ENCODE measurements around the gene ATP1B1.
"Not testable (repeated sequence)": the region's sequence is repeated elsewhere in the genome, so short reads cannot be mapped to it uniquely, and the experiment has no call there.

Gene ATP1B1

GRCh38 chr1:169117014-169117413, 10.5 kb downstream of the ATP1B1 start:
- DNase-seq: no peak

- no peak for DNase-seq
These were observed 11.1 kb downstream of the ATP1B1 start for GRCh38 chr1:169117599-169117998.

DNA sequence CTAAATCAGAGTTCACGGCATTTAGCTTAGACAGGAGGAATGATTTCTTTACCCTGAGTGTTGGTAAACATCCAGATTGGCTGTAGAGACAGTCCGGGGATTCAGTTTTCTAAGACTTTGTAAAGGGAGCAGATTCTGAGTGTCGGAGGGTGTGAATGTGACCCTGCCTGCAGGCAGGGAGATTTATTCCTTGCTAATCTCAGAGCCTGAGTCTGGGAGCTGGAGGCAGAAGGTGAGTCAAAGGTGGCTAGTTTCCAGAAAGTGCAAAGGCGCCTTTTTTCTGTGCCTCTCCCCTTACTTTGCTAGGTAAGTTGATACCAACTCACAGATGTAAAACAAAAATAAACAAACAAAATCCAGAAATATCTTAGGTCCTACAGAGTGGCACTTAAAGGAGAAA, 11.7 kb downstream of the ATP1B1 start:
- no peak for DNase-seq

DNA sequence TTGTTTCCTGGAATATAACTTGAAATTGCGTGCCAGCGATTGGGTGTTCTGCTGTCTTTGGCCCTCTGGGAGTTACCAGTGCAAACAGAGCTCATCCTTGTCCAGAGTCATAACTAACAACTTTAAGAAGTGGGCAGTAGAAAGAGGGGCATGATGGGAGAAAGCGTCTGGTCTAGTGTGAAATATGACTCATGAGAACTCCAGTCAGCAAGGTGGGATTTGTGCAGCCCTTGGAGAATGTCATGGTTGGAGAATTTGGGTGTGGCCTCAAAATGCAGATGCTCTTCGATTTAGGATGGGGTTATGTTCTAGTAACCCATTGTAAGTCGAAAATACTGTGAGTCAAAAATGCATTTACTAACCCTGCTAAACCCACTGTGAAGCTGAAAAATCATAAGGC, 12.9 kb downstream of the ATP1B1 start:
- no peak for DNase-seq

- DNase-seq: no peak
These were observed 13.6 kb downstream of the ATP1B1 start for GRCh38 chr1:169120066-169120465.

- DNase-seq: no peak
These were observed 14.8 kb downstream of the ATP1B1 start for GRCh38 chr1:169121146-169121923.

DNA sequence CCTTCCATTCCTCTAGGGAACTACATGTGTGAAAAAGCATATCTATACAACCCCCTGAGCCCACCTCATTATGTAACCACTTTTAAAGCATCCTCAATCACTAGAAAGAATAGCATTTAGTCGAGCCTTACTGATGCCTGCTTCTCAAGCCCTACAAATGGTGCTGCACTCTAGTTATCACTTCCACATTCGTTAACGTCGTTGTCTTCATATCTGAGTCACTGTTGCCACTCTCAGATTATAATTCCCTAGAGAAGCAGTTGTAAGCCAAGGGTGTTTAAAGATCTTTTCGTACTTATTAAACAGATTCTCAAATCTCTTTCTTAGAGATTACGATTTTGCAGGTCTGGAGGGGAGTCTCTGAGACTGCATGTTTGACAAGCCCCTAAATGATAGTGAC, 16.5 kb downstream of the ATP1B1 start:
- no peak for DNase-seq

- DNase-seq: no peak
These were observed 18.0 kb downstream of the ATP1B1 start for GRCh38 chr1:169124459-169124858.

GRCh38 chr1:169125597-169125996, 19.1 kb downstream of the ATP1B1 start:
- not testable (repeated sequence) for DNase-seq

DNA sequence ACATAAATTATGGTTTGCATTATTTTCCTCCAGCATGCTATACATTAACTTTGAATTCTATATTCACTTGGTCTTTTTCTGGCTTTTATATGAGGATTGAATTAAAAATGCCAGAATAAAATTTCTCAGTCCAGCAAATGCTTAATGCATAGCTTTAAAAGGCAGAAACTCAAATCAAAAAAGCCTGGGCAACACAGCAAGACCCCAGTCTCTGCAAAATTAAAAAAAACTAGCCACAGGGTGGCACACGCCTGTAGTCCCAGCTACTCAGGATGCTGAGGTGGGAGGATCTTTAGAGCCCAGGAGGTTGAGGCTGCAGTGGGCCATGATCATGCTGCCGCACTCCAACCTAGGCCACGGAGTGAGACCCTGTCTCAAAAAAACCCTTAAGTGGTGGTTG, 19.8 kb downstream of the ATP1B1 start:
- DNase-seq: no peak

- no peak for DNase-seq
These were observed 20.8 kb downstream of the ATP1B1 start for GRCh38 chr1:169127305-169127704.

DNA sequence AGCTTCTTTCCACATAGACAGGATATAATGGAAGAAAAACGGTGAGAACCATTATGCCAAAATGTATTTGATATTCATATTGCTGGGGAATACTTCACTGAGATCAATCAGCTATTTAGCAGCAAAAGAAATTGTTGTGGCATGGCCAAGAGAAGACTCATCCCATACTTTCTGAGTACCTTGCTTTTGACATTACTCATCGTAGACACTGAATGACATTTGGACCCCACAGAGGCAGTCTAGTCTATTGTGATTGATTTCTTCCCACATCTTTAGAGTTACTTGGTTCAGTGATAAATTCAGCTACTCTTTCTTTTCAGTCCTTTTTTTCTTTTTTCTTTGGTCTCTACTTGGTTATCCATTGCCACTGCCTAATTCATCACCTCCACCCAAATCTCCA, 22.1 kb downstream of the ATP1B1 start:
- DNase-seq: no peak

GRCh38 chr1:169129109-169129784, 22.8 kb downstream of the ATP1B1 start:
- DNase-seq: no peak

DNA sequence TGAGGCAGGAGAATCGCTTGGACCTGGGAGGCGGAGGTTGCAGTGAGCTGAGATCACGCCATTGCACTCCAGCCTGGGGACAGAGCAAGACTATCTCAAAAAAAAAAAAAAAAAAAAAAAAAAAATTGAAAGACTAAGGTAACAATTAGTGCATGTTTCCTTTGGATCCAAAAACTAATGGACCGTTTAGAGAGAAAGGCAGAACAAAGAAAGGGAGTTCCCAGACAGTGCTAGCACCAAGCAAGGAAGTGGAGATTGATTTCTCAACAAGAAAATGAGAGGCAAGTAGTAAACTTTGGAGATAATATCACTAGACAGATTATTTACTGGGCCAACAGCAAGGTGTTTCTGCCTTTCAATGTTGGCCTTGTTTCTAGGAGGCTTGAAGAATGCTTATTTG, 24.2 kb downstream of the ATP1B1 start:
- no peak for DNase-seq

DNA sequence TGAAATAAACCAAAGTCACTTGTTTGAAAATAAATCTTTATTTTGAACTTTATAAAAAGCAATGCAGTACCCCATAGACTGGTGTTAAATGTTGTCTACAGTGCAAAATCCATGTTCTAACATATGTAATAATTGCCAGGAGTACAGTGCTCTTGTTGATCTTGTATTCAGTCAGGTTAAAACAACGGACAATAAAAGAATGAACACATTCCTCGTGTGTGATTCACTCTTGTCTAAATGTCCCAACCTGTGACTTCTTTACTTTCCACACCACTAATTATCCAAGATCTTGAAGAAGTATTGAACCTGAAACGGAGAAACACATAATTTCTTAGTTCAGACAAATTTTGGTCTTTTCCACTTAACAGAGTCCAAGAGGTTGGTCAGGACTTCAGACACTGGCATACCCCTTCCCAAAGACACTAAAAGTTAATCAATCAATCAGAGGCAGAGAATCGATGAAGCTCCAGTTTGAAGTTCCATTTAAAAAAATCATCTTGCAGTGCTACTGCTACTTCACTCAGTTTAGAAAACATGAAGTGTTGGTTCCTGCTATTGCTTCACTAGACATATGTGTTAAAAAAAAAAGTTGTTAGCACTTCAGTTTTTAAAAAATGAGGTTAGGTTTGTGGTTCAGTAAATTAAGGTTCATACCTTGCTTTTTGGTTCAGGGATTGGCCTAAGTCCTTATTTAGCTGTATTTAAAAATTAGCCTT, 26.2 kb downstream of the ATP1B1 start:
- no peak for DNase-seq

DNA sequence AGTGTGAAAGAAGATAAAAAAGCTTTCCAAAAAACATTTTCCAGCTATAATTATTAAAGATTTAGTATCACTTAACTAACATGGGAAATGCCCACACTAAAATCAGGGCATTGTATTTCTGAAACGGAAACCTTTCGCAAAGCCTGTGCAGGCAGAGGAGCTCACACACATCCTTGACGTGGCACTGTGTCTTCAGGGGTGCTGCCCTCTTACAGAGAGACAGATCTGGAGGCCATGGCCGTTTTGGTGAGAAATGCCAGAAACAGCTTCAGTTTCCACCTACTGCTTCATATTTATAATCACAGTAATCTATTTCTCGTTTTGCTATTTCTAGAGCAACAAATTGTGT, 26.7 kb downstream of the ATP1B1 start:
- no peak for DNase-seq

DNA sequence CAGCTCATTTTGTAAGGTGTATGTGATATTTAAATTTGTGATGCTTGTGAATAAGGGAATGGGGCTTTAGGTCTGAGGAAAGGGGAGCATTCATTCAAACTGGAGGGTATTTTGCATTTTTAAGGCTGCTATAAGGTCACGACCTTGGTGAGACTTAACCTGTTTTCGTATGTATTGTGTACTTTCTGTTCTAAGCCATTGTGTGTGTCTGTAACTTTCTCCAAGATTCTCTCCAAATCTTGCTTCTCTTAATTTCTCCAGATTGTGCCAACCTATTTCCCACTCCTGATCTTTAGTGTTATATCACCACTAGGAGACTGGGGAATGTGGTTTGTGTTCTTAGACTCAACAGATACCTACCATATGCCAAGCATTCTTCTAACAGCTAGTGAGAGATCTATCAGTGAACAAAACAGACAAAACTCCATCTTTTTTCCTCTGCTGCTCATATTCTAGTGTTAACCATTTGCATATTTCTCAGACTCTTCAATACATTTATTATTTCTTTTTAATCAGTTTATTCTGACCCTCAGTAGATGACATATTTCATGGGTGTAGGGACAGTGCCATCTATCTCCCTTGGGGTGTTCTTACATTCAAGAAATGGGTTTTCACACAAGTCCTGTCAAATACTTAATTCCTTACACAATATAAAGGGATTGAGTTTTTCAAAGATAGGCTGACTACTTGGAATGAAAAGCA, 27.5 kb downstream of the ATP1B1 start:
- DNase-seq: no peak

DNA sequence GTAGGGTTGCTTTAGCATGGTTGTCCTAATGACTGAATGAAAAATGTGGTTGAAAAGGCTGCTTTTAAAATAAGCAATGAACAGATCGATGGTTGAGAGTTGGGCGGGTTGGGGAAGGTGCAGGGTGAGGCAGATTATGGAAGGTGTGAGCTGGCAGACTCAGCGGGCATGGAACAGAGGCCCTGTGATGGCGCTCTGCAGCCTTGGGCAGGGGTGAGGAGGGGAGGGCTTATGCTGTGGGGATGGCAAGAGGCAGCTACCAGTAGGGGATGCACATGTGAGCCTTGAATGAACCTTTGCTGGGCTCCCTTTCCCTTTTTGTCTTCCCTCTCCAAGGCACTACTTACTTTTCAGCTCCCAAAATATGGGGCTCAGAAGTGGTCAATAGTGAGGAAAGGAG, 30.9 kb downstream of the ATP1B1 start:
- DNase-seq: no peak

DNA sequence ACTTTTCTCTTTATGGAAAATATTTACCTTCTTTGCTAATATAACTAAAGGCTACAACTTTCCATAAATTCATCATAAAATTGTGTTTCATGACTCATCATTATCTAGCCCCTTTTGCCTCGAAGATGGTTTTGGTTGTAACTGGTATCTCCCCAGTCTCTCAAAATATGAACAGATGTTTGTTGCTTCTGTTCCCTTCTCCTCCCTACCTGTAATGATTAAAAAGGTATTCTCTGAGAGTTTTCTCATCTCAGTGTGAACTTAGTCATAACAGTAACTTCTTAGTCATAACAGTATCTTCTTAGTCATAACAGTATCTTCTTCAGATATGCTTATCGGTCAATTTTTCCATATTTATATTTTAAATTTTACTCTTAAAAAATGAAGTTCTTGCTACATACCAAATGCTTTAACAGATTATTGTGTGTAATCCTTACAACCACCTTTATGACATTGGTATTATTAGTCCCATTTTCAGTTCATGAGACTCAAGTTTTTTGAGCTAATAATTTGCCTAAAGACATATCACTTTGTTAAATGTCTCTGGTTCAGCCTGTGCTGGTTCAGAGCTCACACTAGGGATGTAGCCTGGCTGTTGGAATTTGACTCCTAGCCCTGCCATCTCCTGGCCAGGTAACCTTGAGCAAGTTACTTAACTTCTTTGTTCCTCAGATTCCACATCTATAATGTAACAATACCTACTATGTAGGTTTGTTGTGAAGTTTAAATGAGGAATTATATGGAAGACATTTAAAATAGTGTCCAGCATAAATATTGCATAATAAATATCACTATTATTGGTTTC, 32.6 kb downstream of the ATP1B1 start:
- no peak for DNase-seq

- no peak for DNase-seq
These were observed 34.9 kb downstream of the ATP1B1 start for GRCh38 chr1:169141356-169141755.

DNA sequence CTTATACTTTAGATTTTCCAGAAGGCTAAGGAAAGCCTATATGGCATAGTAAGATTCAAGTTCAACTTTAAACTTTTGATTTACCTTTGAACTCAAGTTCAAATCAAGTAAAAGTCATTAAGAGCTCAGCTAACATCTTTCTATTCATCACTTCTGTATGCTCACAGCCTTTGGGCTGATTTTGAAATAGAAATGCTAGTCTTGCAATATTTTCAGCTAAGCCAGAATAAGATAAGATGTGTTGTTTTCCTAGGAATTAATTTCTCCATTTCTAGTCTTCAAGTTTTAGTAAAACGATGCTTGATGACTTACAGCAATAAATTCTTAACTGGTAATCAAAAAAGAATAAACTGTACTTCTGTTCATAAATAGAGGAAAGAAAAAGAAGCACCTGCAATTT, 35.6 kb downstream of the ATP1B1 start:
- no peak for DNase-seq

DNA sequence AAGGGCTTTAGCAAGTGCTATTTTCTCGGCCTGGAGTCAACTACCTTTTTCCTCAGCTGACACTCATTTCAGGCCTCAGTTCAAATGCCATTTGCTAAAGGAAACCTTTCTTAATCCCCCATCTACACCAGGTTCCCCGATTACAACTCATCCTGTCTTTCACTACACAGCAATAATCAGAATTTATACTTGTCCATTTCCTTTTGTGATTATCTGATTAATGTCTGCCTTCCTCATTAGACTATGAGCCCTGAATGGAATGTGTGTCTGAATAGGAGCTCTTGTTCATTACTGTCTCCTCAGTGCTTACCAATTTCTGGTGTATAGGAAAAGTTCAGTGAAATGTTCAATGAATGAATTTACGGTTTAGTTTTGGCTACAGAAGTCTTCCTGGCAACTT, 36.9 kb downstream of the ATP1B1 start:
- DNase-seq: no peak

All from inflammatory macrophage (primary cell).